ENCODE data around the gene MYO15A.

Gene MYO15A

DNA sequence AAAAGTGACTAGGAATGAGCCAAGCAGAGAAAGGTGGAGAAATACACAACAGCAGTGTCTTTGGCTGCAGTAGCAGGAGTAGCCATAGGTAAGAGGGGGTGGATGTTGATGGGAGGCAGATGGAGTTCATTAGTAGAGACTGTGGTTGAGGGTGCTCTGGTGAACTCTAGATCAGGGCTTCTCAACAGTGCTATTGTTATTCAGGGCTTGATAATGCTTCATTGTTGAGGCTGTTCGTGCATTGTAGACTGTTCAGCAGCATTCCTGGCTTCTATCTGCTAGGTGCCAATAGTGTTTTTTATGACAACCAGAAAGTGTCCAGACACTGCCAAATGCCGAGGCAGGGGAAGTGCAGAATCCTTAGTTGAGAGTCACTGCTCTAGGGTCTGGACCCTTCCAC, 78.7 kb downstream of the MYO15A start:
- Histone ChIP-seq H3K9me2 (replicated peaks; ENCODE audit: low read depth, low read length) (no peaks in the 10 kb centered on the region), H3K4me1 (ENCODE audit: insufficient read depth, low read length, poor library complexity, severe bottlenecking) (peaks cover 69% of the 10 kb centered on the region), H3K9me3 (ENCODE audit: insufficient read depth, low read depth, low read length) (no peaks in the 10 kb centered on the region), H3K27me3 (ENCODE audit: insufficient read depth, low read length, poor library complexity, severe bottlenecking) (no peaks in the 10 kb centered on the region), H2AFZ (ENCODE audit: low read length) (no peak overlapping the region), H3K9ac (ENCODE audit: low read depth, low read length, poor library complexity, severe bottlenecking) (peak overlapping the region; percentile 82), H3F3A (ENCODE audit: low read depth) (no peaks in the 10 kb centered on the region), H3K36me3 (ENCODE audit: insufficient read depth, low read length) (peaks cover 16% of the 10 kb centered on the region; the same call in 1 of the 2 replicates), H3K4me3 (ENCODE audit: low read length, poor library complexity, severe bottlenecking) (peak overlapping the region; percentile 97), H3K4me2 (ENCODE audit: low read depth, low read length, poor library complexity, severe bottlenecking) (peak overlapping the region; percentile 94), H3K79me2 (ENCODE audit: insufficient read depth, low read length) (peaks cover 87% of the 10 kb centered on the region), H4K20me1 (ENCODE audit: insufficient read depth, low read length, poor library complexity, severe bottlenecking) (peaks cover 80% of the 10 kb centered on the region)
- TF ChIP-seq EZH2phosphoT487 (IDR thresholded peaks at IDR 0.05; ENCODE audit: borderline replicate concordance) = no peak
- TF ChIP-seq CTCF (conservative IDR thresholded peaks at IDR 0.05; ENCODE audit: low read length) = no peak

- Histone ChIP-seq H3K4me2 (ENCODE audit: low read depth, low read length, poor library complexity, severe bottlenecking) (peak overlapping the region; percentile 94), H3K36me3 (ENCODE audit: insufficient read depth, low read length) (peaks cover 19% of the 10 kb centered on the region; the same call in 1 of the 2 replicates), H3K4me1 (ENCODE audit: insufficient read depth, low read length, poor library complexity, severe bottlenecking) (peaks cover 68% of the 10 kb centered on the region), H3K79me2 (ENCODE audit: insufficient read depth, low read length) (peaks cover 93% of the 10 kb centered on the region), H3F3A (ENCODE audit: low read depth) (no peaks in the 10 kb centered on the region), H3K9me2 (replicated peaks; ENCODE audit: low read depth, low read length) (no peaks in the 10 kb centered on the region), H3K9ac (ENCODE audit: low read depth, low read length, poor library complexity, severe bottlenecking) (peak overlapping the region; percentile 82), H2AFZ (ENCODE audit: low read length) (no peak overlapping the region), H3K27me3 (ENCODE audit: insufficient read depth, low read length, poor library complexity, severe bottlenecking) (no peaks in the 10 kb centered on the region), H4K20me1 (ENCODE audit: insufficient read depth, low read length, poor library complexity, severe bottlenecking) (peaks cover 88% of the 10 kb centered on the region), H3K4me3 (ENCODE audit: low read length, poor library complexity, severe bottlenecking) (peak overlapping the region; percentile 97), H3K9me3 (ENCODE audit: insufficient read depth, low read depth, low read length) (no peaks in the 10 kb centered on the region)
- TF ChIP-seq EZH2phosphoT487 (IDR thresholded peaks at IDR 0.05; ENCODE audit: borderline replicate concordance) (no peak), CTCF (conservative IDR thresholded peaks at IDR 0.05; ENCODE audit: low read length) (no peak)
Measured at GRCh38 chr17:18187821-18188761, 79.5 kb downstream of the MYO15A start.

- Histone ChIP-seq H3K9me2 (replicated peaks; ENCODE audit: low read depth, low read length) (no peaks in the 10 kb centered on the region), H3K27me3 (ENCODE audit: insufficient read depth, low read length, poor library complexity, severe bottlenecking) (no peaks in the 10 kb centered on the region), H2AFZ (ENCODE audit: low read length) (no peak overlapping the region), H3K9me3 (ENCODE audit: insufficient read depth, low read depth, low read length) (no peaks in the 10 kb centered on the region), H3K9ac (ENCODE audit: low read depth, low read length, poor library complexity, severe bottlenecking) (peak overlapping the region; percentile 19), H3F3A (ENCODE audit: low read depth) (no peaks in the 10 kb centered on the region), H3K4me3 (ENCODE audit: low read length, poor library complexity, severe bottlenecking) (peak overlapping the region; percentile 97), H3K4me1 (ENCODE audit: insufficient read depth, low read length, poor library complexity, severe bottlenecking) (peaks cover 60% of the 10 kb centered on the region), H3K4me2 (ENCODE audit: low read depth, low read length, poor library complexity, severe bottlenecking) (peak overlapping the region; percentile 94), H3K36me3 (ENCODE audit: insufficient read depth, low read length) (peaks cover 37% of the 10 kb centered on the region; the same call in 1 of the 2 replicates), H4K20me1 (ENCODE audit: insufficient read depth, low read length, poor library complexity, severe bottlenecking) (peaks cover 93% of the 10 kb centered on the region), H3K79me2 (ENCODE audit: insufficient read depth, low read length) (peaks cover 99% of the 10 kb centered on the region)
- TF ChIP-seq CTCF (conservative IDR thresholded peaks at IDR 0.05; ENCODE audit: low read length) = no peak
- TF ChIP-seq EZH2phosphoT487 (IDR thresholded peaks at IDR 0.05; ENCODE audit: borderline replicate concordance) = no peak
Measured at GRCh38 chr17:18190628-18191235, 82.2 kb downstream of the MYO15A start.

Measured in Loucy (cell line).